Measurements from ENCODE around the gene KCNAB1.

Gene KCNAB1

GRCh38 chr3:156576651-156577348 lies 456.4 kb downstream of the KCNAB1 start:
- no peak for ATAC-seq
- TF ChIP-seq BACH2 (CRISPR knock-in tag; IDR thresholded peaks at IDR 0.05; ENCODE audit: borderline replicate concordance) (no peak), ZFP30 (CRISPR knock-in tag; IDR thresholded peaks at IDR 0.05) (no peak), ZNF8 (CRISPR knock-in tag; IDR thresholded peaks at IDR 0.05) (no peak), ARNTL (CRISPR knock-in tag; IDR thresholded peaks at IDR 0.05; ENCODE audit: borderline replicate concordance, low read depth) (no peak), ESRRG (CRISPR knock-in tag; IDR thresholded peaks at IDR 0.05) (no peak), POU6F1 (CRISPR knock-in tag; IDR thresholded peaks at IDR 0.05; ENCODE audit: borderline replicate concordance, low read depth) (no peak), OSR1 (CRISPR knock-in tag; IDR thresholded peaks at IDR 0.05) (no peak), GLIS3 (CRISPR knock-in tag; IDR thresholded peaks at IDR 0.05) (no peak), ZNF565 (CRISPR knock-in tag; conservative IDR thresholded peaks at IDR 0.05; ENCODE audit: low read depth) (no peak), SNAI2 (CRISPR knock-in tag; IDR thresholded peaks at IDR 0.05) (no peak), ZFP3 (CRISPR knock-in tag; IDR thresholded peaks at IDR 0.05) (no peak), TCF4 (CRISPR knock-in tag; IDR thresholded peaks at IDR 0.05; ENCODE audit: borderline replicate concordance) (no peak), TSHZ2 (CRISPR knock-in tag; IDR thresholded peaks at IDR 0.05) (no peak), RARB (CRISPR knock-in tag; IDR thresholded peaks at IDR 0.05) (no peak)

- no peak for ATAC-seq
- TF ChIP-seq PATZ1 (CRISPR knock-in tag; IDR thresholded peaks at IDR 0.05; ENCODE audit: borderline replicate concordance) (no peak), CSRNP3 (CRISPR knock-in tag; IDR thresholded peaks at IDR 0.05) (no peak), ZNF70 (CRISPR knock-in tag; IDR thresholded peaks at IDR 0.05) (no peak), TSHZ2 (CRISPR knock-in tag; IDR thresholded peaks at IDR 0.05) (no peak), PPARA (CRISPR knock-in tag; IDR thresholded peaks at IDR 0.05; ENCODE audit: borderline replicate concordance) (no peak), TCF4 (CRISPR knock-in tag; IDR thresholded peaks at IDR 0.05; ENCODE audit: borderline replicate concordance) (no peak), ARNTL (CRISPR knock-in tag; IDR thresholded peaks at IDR 0.05; ENCODE audit: borderline replicate concordance, low read depth) (no peak)
These were observed 457.4 kb downstream of the KCNAB1 start for GRCh38 chr3:156577736-156578135.

- TF ChIP-seq TSHZ2 (CRISPR knock-in tag; IDR thresholded peaks at IDR 0.05) (no peak), ZC3H10 (CRISPR knock-in tag; IDR thresholded peaks at IDR 0.05) (no peak), RARB (CRISPR knock-in tag; IDR thresholded peaks at IDR 0.05) (no peak), CSDC2 (CRISPR knock-in tag; IDR thresholded peaks at IDR 0.05) (no peak)
- ATAC-seq = no peak
These were observed 459.1 kb downstream of the KCNAB1 start for GRCh38 chr3:156579427-156579851.
